Measurements from ENCODE around the gene SLC25A13.

GRCh38 chr7:96198047-96198636 is 123.8 kb downstream of the SLC25A13 start:
- TF ChIP-seq CTCF (IDR thresholded peaks at IDR 0.05) (no peak), POLR2A (IDR thresholded peaks at IDR 0.05) (no peak)

Data from uterus (tissue), 2 donors.